NCI-H2196 treated with DMSO at 0.1 percent for 48 hours (cell line): Measurements from ENCODE around the gene NT5E.

Experiments
- DNase-seq: peaks from one replicate; lab custom pipeline; 2025; ENCODE audit not compliant: unreplicated experiment; lab: John Stamatoyannopoulos, UW

Gene NT5E

DNA sequence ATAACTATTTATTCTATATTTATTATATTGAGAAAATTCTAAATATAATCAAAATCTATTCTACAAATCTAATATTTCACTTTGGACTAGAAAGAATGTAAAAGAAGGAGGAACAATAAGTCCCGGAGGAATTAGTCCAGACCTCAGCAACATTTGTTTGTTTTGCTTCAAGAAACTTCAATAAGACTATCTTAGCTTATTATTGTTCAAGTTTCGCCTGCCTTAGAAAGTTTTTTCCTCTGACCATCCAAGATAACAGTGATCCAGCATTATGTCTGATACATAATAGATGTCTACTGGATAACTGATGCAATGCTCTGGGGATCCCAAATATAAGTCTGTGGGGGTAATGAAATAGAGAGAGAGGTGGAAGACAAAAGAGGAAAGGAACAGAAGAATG, 28.7 kb upstream of the NT5E start:
- no peak for DNase-seq

- no peak for DNase-seq
These were observed 27.9 kb upstream of the NT5E start for GRCh38 chr6:85421972-85422371.

DNA sequence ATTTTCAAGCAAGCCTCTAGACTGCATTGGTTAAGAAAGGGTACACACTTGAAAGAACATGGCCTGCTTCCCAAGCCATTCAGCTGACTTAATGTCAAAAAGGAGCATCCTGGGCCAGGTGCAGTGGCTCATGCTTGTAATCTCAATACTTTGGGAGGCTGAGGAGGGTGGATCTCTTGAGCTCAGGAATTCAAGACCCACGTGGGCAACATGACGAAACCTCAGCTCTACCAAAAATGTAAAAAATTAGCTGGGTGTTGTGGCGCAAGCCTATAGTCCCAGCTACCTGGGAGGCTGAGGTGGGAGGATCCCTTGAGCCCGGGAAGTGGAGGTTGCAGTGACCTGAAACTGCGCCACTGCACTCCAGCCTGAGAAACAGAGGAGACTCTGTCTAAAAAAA, 26.9 kb upstream of the NT5E start:
- no peak for DNase-seq

- no peak for DNase-seq
These were observed 24.9 kb upstream of the NT5E start for GRCh38 chr6:85424981-85425380.

DNA sequence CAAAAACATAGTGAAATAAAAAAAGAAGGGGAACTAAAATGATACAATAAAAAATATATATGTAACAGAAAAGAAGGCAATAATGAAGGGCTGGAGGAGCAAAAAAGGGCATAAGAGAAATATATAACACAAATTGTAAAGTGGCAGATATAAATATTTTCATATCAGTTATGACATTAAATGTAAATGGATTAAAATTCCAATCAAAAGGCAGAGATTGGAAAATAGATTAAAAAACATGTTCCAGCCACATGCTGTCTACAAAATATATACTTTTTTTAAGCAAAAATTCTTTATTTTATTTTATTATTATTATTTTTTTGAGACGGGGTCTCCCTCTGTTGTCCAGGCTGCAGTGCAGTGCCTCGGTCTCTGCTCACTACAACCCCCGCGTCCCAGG, 23.9 kb upstream of the NT5E start:
- DNase-seq: no peak

DNA sequence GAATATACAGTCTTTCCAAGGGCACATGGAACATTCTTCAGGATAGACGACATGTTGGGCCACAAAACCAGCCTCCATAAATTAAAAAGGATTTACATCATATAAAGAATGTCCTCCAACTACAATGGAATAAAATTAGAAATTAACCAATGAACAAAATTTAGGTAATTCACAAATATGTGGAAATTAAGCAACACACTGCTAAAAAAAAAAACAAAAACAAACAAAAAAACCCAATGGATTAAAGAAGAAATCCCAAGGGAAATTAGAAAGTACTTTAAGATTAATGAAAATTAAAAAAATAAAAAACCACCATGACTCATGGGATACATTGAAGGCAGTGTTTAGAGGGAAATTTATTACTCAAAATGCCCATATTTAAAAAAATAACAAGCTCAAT, 21.4 kb upstream of the NT5E start:
- DNase-seq: no peak

GRCh38 chr6:85429346-85429745, 20.5 kb upstream of the NT5E start:
- DNase-seq: no peak

DNA sequence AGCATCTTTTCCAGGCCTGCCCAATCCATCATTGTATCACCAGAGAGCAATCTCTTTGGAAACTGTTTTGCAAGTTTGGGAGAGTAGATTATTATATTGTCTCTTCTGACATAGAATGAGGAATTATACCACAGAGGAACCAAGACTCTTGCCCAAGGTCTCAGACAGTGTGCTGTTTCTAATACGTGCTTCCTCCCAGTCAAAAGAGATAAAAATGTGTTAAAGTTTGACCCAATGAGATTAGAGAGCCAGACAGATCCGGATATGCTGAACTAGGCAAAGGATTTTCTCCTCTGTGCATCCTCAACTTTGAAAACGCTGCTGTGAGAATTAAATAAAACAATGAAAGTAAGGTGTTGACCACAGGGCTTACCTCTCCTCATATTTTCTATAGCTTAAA, 18.6 kb upstream of the NT5E start:
- no peak for DNase-seq

GRCh38 chr6:85432554-85432953, 17.3 kb upstream of the NT5E start:
- no peak for DNase-seq

GRCh38 chr6:85435851-85436250, 14.0 kb upstream of the NT5E start:
- no peak for DNase-seq

- no peak for DNase-seq
These were observed 13.5 kb upstream of the NT5E start for GRCh38 chr6:85436411-85436810.

DNA sequence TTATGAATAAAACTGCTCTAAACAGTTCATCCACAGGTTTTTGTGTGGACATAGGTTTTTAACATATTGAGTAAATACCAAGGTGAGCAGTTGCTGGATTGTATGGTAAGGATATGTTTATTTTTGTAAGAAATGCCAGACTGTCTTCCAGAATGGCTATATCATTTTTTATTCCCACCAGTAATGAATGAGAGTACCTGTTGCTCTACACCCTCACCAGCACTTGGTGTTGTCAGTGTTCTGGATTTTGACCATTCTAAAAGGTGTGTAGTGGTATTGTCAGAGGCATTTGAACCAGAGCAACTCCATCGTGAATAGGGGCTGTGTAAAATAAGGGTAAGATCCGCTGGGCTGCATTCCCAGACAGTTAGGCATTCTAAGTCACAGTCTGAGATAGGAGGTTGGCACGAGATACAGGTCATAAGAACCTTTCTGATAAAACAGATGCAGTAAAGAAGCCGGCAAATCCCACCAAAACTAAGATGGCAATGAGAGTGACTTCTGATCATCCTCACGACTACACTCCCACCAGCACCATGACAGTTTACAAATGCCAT, 12.9 kb upstream of the NT5E start:
- DNase-seq: no peak

GRCh38 chr6:85443349-85444117, 6.3 kb upstream of the NT5E start:
- no peak for DNase-seq

- DNase-seq: no peak
These were observed 480 bp upstream of the NT5E start for GRCh38 chr6:85449388-85449817.

- DNase-seq: no peak
These were observed 1.9 kb downstream of the NT5E start for GRCh38 chr6:85451565-85452306.

DNA sequence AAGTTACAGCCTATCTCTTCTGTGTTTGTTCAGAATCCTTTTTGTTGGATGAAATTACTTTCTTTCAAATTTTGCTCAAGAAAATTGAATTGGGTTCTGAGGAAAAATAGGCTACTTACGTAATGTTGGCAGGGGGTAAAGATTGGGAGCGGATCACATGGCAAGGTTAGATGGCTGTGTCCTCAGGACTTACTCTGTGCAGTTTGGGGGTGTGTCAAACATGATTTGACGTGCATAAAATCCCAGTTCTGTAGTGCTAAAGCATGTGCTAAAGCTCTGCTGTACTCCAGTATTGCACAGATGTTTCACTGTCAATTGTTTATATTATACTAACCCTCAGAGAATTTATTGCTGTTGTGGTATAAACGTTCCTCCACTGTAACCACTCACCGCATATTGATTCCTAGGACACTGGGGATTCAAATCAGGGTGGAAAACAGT, 2.6 kb downstream of the NT5E start:
- no peak for DNase-seq

- no peak for DNase-seq
These were observed 3.2 kb downstream of the NT5E start for GRCh38 chr6:85453052-85453451.

DNA sequence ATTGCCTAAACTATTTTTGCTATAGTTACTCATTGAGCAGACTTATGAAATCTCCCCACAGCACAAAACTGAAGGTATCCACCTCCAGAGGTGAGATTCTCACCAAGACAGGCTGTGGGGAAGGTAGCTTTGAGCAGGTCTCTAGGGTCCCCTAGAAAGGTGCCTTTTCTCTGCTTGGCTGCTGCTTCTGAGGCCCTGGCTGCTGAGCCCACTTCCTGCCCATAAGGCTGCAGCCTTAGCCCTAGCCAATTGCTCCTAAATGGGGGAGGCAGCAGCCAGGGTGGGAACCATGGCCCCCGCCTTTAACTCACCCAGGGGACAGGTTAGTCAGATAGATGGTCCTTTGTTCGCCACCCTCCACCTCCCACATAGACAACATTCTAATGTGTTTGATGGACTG, 3.6 kb downstream of the NT5E start:
- no peak for DNase-seq

- no peak for DNase-seq
These were observed 5.7 kb downstream of the NT5E start for GRCh38 chr6:85455471-85456026.

- DNase-seq: no peak
These were observed 6.9 kb downstream of the NT5E start for GRCh38 chr6:85456782-85457181.

DNA sequence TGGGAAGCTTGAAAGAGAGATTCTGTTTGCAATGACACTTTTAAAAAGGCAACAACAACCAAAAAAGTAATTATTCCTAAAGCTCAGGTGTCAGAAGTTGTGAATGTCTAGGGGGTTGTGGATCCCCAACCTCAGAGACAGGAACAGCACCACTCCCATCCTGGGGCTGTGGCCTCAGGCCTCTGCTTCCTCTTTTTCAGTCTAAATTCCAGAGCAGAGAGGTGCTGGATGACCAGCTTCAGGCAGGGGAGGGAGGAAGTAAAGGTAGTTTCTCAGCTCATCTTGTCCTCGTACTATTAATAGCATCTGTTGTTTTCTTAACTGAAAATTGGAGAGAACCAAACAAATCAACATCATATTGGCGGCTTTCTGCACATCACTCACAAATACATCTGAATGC, 8.3 kb downstream of the NT5E start:
- no peak for DNase-seq

DNA sequence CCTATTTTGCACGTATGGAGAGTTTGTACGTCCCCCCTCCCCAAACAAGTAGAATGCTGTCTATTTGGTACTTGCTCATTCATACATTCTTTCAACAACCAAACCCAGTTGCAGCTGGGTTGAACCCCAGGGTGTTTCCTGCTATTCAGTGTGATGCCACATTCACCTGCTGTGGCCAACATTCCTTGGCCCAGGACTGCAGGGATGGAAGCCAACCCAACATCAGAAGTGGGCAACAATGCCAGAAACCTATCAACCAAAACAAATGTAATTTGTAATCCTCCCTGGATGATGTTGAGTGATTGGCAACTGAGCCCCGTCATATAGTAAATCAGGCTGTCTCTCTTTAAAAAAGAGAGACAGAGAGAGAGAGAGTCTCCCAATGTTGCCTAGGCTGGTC, 8.9 kb downstream of the NT5E start:
- no peak for DNase-seq
